HG02981 (cell line): ENCODE measurements around the gene SPINK9.

Experiments
- ATAC-seq: cut with Tn5 transposase; IDR thresholded peaks from one replicate; pipeline ENCODE4 v1.9.1; 2021; ENCODE audit warnings: mild to moderate bottlenecking, moderate library complexity; ENCODE audit not compliant: unreplicated experiment

Gene SPINK9

DNA sequence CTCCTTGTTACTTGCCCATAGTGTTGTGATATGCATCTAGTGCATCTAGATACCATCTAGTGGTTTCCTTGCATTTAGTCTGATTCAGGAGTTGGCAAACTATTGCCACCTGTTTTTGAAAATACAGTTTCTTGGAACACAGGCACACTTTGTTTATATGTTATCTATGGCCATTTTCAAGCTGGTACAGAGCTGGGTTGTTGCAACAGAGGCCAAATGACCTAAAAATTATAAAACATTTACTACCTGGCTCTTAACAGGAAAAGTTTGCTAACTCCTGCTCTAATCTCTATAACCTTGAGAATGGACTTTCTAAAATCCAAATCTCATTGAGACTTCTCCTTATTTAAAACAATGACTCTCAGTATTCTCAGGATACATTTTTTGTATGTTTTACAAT is 29.0 kb downstream of the SPINK9 start:
- ATAC-seq: no peak

DNA sequence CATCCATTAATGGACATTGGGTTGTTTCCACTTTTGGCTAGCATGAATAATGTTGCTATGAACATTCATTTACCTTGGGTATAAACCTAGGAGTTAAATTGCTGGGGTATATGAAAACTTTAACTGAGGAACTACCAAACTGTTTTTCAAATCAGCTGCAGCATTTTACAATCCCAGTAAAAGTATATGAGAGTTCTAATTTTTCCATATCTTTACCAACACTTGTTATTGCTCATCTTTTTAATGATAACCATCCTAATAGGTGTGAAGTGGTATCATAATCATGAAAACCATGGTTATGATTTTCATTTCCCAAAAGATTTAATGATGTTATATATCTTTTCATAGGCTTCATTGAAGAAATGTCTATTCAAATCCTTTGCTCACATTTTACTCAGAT is 32.9 kb downstream of the SPINK9 start:
- no peak for ATAC-seq

DNA sequence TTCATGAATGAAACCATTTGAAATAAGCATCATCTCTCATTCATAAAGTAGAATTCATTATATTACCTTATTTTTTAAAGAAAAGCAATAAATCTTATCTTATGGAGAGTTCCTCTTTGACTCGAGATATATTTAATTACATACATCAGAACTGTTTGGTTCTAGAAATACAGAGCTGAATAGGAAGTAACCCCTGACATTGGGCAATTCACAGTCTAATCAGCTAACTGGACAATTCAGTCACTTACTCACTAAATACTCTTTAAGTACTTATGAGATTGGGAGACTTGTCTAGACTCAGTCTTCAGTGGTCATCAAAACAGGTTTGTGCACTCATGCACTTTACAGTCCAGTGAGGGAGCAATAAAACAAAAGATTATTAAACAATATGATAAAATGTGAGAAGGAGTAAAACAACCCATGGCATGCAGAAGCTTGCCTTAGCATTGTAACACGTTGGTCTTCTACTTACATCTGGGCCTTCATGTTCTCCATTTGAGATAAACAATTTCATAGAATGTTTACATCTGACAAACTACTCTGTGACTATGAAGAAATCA is 36.9 kb downstream of the SPINK9 start:
- no peak for ATAC-seq

DNA sequence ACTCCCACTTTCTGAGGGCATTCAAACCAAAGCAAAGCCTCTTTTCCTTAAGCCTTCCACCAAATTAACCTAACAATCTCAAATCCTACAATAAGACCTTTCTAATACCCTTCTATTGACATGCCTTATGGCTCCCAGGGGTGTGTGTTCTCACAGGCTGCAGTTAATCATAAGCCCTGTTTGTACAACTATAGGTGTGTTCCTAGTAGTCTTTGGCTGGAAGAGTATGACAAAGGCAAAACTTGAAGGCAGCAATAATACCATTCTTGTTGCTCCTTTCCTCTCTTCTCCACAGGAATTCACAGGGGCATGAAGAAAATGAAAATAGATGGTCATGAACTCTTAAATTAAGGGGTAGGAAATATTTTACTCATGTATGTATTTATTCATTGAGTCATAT is 37.5 kb downstream of the SPINK9 start:
- no peak for ATAC-seq

DNA sequence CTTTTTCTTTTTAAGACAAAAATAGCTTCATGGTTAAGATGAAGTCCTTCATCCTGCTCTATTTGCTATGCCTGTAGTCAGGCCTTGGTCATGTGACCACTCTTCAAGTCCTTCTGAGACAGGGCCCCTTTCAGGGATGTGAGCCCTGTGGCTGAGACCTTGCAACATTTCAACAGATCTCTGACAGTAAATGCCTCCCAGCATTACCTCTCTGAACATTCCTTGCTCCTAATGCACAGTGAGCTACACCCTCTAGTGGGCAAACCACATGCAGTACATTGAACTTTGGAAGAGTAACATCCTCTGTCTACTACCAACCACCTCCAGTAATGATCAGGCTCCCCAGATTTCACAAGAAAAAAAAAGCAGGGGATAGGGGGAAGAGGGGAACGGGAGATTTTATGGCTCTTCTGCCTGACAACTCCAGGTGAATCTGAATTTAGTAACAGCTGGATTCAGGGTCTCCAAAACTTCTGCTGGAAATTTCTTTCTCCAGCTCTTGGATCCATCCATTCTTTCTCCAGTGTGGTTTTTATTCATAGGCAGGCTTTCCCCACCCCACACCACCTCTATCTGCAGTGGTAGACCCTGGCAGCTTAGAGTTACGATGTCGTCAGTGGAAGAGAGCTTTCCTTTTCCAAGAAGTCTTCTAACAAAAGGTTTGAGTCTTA is 39.5 kb downstream of the SPINK9 start:
- ATAC-seq: peak; percentile 94

DNA sequence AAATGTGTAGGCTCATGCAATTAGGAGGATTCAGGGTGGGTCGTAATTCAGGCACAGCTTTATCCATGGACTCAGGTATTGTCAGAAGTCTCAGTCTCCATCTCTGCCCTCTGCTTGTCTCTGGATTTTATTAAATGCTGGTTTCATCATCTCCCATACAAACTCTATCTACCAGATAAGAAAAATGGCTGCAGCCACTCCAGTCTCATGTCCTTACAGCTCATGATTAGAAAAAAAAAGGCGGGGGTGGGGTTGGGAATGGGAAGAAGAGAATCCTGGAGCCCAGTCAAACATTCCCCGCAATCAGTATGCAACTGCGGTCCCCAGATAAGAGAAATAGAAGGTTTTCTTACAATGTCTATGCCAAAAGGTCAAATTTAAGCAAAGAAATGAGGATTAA is 40.8 kb downstream of the SPINK9 start:
- ATAC-seq: no peak

DNA sequence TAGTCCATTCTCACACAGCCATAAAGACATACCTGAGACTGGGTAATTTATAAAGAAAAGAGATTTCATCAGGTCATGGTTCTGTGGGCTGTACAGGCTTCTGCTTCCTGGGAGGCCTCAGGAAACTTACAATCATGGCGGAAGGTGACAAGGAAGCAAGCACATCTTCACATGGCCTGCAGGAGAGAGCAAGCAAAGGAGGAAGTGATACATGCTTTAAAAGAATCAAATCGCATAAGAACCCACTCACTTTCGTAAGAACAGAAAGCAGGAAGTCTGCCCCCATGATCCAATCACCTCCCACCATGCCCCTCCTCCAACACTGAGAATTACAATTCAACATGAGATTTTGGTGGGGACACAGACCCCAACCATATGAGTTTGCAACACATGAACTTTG is 43.3 kb downstream of the SPINK9 start:
- ATAC-seq: no peak

DNA sequence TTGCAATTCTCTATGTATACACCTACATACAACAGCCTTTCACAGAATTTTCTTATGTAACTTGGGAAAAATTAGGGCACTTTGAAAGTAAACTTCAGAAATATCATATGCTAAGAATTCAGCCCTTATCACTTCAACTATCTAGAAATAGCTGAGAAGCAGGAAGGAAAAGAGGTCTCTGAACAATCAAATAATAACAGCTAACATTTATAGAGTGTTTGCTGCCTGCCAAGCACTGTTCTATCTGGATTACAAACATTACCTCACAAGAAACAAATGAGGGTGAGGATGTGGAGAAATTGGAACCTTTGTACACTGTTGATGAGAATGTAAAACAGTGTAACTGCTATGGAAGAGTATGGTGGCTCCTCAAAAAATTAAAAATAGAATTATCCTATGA is 44.0 kb downstream of the SPINK9 start:
- no peak for ATAC-seq

DNA sequence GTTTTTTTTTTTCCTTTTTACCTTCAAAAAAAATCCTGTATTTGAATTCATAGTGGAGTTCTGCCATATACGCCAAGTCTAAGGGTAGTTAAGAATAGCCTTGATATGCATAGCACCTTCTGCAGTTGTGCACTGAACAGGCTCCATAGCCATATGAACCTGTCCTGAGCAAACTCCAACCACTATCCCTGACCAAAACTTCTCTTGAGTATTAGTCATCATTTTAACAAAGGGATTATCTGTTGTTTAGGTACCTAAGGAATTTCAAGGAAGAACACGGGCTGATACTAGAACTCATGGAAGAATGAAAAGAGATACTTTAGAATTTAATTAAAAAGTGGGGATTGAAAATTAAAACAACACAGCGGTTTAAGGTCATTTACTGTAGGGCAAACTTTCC is 46.5 kb downstream of the SPINK9 start:
- ATAC-seq: no peak

DNA sequence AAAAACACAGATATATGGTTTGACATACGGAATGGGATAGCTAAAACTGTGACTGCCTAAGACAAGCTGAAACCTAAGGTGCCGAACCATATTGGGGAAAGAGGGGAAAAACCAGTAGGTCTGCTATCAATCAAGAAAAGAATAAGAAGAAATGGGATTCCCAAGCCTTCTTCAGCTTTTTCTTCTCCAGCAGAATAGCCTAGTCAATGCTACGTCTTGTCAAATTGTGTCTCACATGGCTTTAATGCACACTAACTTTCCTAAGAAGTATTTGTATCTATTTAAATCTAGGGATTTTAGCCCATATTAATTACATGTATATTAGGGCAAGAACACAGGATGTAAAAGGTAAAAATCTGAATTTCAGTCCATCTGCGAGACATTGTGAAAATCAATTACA is 47.6 kb downstream of the SPINK9 start:
- no peak for ATAC-seq

DNA sequence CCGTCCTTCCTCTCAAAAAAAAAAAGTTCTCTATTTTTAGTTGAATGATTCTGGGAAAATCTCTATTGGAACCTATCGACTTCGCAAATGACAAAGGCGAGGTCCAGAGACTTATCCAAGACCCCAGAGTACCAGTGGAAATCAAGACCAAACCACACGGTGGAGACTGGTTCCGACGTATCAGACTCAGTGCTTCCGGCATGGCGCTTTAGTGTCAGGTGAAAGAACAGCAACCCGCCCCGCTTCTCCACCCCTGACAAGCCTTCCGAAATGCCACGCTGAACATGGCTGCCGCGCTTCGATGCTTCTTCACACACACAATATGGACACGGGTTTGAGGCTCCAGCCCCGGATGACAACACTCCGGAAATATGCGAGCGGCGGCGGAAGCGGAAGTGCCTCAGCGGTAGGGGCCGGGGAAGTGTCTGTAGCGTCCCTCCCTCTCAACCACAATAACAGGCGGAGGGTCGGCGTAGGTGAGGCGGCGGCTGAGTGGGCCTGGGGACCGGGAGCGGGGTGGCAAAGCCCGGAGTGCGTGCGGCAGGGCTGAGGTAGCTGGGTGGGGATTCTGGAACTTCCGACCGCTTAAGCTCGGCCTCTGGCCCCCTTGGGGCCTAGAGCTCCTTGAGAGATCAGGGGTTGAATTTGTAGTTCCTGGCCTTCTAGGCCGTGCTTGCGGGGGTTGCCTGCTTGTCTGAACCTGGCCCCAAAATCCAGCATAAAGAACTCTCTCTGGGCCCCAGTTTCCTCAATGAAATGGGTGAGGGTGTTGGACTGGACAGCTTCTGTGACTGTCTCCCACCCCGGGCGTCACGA is 48.4 kb downstream of the SPINK9 start, which contains the start of gene FBXO38:
Gene FBXO38, plus strand, starts transcription at position 395 of the 816 bp plus-strand sequence. CDS start 10,819 bp downstream, outside the sequence.
- peak; percentile 98 for ATAC-seq

DNA sequence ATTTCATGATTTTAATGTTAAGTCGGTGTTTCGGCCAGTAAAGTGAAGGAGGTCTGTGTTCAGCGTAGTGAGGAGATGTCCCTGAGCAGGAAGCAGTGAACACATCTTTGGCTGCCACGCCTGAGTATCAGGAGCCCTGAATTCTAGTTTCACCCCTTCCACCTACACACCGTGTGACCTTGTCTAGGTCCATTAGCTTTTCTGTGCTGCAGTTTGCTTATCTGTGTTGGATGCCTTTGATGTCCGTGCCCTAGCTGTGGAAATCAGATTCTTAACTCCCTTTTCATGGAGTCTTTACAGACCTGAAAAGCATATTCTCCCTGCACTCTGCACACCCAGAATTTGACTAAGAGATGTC is 49.0 kb downstream of the SPINK9 start:
- peak; percentile 14 for ATAC-seq

DNA sequence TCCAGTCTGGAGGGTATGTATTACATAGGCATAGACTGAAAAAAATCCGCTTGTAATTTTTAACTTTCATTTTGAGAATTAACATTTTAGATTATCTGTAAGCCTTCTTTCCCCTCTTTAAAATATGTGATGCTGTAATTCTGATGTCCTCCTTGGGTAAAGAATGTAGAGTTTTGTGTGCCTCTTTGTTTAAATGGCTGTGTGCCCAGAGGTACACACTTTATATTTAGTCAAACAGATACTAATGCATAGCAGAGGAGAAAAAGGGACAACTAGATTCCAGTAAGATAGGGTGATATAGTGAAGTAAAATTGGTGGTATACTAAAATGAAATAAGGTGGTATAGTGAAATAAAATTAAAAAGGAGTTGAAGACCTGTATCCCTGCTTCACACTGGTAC is 49.7 kb downstream of the SPINK9 start:
- no peak for ATAC-seq

DNA sequence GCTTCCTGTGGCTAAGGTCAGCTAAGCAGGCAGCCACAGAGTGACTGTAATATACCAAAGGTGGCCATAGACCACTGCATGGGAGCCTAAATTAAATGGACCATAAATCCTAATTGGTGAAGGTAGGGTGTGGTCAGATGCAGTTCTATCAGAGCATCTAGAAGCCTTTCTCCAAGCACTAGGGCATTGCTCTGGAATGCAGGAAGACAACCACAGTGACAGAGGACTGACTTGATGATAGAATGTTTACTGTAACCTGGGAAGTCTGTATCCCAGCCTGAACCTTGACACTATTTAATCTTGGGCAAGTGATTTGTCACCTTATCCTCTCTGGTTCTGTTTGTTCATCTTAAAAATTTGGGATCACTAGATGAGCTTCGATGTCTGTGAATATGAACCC is 50.7 kb downstream of the SPINK9 start:
- no peak for ATAC-seq

DNA sequence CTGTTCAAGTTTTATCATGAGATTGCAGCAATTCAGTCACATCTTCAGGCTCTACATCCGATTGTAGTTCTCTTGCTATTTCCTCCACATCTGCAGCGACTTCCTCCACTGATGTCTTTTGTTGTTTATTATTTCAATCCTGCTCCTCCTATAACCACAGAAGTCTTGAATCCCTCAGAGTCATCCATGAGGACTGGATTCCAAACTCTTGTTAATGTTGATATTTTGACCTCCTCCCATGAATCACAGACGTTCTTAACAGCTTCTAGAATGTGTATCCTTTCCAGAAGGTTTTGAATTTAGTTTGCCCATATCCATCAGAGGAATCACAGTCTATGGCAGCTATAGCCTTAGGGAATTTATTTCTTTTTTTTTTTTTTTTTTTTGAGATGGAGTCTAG is 52.0 kb downstream of the SPINK9 start:
- ATAC-seq: no peak

DNA sequence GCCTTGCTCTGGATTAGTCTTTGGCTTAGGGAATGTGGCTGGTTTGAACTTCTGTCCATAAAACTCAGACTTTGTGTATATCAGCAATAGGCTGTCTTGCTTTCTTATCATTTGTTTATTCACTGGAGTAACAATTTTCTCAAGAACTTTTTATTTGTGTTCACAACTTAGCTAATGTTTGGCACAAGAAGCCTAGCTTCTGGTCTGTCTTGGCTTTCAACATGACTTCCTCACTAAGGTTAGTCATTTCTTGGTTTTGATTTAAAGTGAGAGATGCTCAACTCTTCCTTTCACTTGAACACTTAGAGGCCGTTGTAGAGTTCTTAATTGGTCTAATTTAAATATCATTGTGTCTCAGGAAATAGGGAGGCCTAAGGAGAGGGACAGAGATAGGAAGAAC is 53.3 kb downstream of the SPINK9 start:
- ATAC-seq: no peak
